Ramos (cell line): ENCODE measurements around the gene ECM1.

Experiments
- in situ Hi-C: fragments of 300-500 bp; cut with MboI; formaldehyde crosslinking; loops from one replicate; pipeline ENCODE4 v1.14.3; 2022; ENCODE audit warnings: low sequenced_read_pairs; ENCODE audit not compliant: unreplicated experiment

Gene ECM1

GRCh38 chr1:150537732-150538684 is 30.1 kb downstream of the ECM1 start:
- in situ Hi-C loops = no loop called here

DNA sequence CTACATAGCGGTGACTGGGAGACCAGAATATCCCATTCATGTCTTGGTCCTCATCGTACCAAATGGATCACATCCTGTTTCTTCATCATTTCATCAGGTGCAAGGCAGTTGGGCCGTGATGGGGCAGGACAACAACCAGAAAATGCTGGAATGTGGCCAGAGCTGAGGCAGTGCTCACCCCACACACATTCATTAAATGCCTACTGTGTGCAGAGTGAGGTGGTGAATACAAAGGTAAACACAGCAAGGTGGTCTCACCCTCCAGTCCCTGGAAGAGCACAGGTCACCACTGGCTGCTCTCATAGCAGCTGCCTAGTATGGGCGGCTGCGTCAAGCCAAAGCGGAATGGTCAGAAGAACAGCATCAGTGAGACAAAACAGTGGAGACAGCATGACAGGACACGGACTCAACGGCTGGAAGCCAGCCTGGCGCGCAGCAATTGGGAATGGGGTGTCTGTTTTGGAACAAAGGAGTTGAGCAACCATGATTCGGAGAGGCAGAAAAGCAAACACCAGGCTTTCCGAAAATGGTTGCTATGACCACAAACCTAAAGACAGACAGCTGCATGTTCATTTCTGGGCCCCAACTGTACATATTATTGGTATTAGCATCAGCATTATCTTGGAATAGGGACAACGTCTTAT is 35.7 kb downstream of the ECM1 start:
- in situ Hi-C loops = no loop called here

DNA sequence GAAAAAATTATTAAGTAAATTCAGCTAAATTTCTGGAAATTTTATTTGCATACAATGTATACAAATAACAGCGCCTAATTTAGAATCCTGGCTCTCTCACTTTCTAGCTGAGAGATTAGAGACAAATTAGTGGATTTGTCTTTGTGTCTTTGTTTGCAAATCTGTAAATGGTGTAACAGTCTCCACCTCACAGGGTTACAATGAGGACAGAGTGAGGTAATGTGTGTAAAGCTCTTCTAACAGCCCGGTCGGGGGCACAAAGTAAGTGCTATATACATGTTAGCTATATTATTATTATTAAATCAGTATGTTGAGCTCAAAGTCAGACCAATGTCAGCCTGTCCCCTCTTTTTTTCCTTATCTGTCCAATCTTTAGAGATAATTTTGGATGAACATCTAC is 36.3 kb downstream of the ECM1 start:
- in situ Hi-C loops = no loop called here

- in situ Hi-C loops = no loop called here
Observed at GRCh38 chr1:150545486-150546032, 37.6 kb downstream of the ECM1 start.

GRCh38 chr1:150546294-150546937 is 38.5 kb downstream of the ECM1 start:
- in situ Hi-C loops = no loop called here

GRCh38 chr1:150548324-150548631 is 40.4 kb downstream of the ECM1 start:
- in situ Hi-C loops = no loop called here

GRCh38 chr1:150548632-150549495 is 41.0 kb downstream of the ECM1 start, which contains the start of gene ADAMTSL4:
Gene ADAMTSL4, plus strand, starts transcription at chr1:150549408. Its CDS starts 2,881 bp downstream, at chr1:150552289.
- in situ Hi-C loops = no loop called here

DNA sequence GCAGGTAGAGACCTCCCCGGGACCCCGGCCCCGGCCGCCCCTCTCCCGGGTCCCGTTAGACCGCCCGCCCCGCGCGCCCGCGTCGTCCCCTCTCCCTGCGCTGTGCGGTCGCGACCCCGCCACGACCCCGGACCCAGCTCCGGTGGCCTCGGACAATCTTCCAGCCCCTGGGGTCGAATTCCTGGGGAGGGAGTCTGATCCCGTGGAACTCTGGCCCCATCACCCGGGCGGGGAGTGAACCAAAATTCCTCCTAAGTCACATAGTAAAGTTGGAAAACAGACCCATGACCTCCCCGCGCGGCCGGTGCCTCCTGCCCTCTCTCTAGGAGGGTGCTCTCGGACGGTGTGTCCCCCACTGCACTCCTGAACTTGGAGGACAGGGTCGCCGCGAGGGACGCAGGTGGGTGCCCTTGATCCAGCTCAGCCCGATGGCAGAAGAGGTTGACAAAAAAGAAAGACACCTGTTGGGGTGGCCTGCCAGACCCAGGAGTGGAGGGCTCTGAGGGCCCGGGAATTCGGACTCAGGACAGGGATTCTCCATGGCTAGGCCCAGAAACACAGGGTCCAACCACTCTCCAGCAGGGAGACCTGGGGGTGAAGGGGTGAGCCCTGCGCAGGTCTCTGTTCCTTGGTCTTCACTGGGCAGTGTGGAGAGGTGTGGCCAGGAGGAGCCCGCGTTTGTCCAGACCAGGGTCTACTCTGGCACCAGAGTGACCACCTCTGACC is 41.8 kb downstream of the ECM1 start:
- in situ Hi-C loops = no loop called here

- in situ Hi-C loops = no loop called here
Observed at GRCh38 chr1:150550222-150551050, 42.5 kb downstream of the ECM1 start.

DNA sequence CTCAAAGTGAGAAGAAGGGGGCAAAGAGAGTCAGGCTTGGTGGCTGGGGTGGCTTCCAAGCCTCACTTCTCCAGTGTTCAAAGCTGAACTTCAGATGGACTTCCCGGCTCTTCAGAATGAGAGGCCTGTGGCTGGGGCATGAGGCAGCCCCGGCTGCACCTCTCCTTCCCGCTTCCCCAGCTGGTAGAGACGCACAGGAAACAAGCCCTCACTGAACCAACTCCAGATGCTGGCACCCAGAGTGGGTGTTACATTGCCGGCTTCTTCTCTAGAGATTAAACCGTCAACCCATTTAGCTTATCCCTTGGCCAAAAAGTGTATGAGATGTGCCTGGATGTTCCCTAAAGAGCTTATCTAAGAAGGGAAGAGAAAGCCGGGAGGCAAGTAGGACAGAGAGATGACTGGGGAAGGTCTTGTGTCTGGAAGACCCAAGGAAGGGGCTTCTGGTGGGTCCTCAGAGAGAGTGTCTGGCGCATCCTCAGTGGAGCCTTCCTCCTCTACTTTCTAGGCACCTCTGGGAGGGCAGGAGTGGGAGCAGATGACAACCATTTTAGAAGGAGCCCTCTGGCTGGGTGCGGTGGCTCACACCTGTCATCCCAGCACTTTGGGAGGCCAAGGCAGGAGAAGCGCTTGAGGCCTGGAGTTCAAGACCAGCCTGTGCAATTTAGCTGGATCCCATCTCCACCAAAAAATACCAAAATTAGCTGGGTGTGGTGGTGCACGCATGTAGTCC is 43.3 kb downstream of the ECM1 start:
- in situ Hi-C loops = no loop called here

DNA sequence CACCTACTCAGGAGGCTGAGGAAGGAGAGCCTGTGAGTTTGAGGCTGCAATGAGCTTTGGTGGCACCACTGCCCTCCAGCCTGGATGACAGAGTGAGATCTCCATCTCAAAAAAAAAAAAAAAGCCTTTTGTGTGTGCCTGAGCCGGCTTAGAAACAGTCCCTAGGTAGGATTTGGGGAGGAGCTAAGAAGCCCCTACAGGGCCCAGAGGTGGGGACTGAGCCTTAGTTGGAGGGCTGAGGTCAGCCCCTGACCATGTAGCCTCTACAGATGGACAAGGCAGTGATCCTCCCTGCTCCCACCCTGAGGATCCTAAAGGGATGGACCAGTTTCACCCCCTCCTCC is 43.8 kb downstream of the ECM1 start:
- in situ Hi-C loops = no loop called here

DNA sequence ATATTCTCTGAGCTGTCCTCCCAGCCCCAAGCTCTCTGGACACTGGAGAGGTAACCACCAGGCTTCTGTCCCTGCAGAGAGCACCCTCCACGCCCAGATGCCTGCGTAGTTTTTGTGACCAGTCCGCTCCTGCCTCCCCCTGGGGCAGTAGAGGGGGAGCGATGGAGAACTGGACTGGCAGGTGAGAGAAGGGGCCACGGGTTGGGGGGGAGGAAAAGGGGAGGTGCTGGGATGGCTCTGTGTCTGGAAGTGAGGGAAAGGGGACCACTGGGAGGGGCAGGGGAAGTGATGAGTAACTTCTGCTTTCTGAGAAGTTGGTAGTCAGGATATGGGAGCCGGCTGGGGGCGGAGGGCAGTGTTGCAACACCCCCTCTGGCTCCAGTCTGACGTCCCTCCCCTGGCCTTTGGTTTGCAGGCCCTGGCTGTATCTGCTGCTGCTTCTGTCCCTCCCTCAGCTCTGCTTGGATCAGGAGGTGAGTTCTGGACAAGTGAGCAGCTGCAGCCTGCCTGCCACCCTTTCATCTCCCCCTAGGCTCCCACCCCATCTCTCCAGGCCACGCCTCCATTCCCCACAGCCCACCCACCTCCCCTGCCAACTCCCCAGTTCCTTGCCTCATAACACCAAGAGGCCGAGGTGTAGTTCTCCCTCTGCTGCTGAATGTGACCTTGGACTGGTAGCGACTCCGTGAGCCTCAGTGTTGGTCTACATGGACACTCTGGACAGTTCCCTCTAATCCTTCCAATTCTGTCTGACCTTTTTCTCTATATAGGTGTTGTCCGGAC is 44.4 kb downstream of the ECM1 start:
- in situ Hi-C loops = no loop called here

GRCh38 chr1:150552911-150553289 is 45.0 kb downstream of the ECM1 start:
- in situ Hi-C loops = no loop called here

GRCh38 chr1:150553392-150554085 is 45.6 kb downstream of the ECM1 start:
- in situ Hi-C loops = no loop called here

DNA sequence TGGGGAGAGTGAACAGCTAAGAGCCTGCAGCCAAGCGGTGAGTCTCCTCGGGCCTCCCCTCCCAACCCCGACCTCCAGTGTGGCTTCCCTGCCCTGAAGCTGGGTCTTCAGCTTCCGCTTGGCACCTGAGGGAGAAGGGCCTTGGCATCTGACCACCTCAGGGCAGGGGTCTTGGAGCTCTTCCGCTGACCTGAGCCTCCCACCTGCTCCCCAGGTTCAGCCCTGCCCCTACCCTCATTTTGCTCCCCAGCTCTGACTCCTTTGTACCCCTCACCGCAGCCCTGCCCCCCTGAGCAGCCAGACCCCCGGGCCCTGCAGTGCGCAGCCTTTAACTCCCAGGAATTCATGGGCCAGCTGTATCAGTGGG is 46.2 kb downstream of the ECM1 start:
- in situ Hi-C loops = no loop called here

DNA sequence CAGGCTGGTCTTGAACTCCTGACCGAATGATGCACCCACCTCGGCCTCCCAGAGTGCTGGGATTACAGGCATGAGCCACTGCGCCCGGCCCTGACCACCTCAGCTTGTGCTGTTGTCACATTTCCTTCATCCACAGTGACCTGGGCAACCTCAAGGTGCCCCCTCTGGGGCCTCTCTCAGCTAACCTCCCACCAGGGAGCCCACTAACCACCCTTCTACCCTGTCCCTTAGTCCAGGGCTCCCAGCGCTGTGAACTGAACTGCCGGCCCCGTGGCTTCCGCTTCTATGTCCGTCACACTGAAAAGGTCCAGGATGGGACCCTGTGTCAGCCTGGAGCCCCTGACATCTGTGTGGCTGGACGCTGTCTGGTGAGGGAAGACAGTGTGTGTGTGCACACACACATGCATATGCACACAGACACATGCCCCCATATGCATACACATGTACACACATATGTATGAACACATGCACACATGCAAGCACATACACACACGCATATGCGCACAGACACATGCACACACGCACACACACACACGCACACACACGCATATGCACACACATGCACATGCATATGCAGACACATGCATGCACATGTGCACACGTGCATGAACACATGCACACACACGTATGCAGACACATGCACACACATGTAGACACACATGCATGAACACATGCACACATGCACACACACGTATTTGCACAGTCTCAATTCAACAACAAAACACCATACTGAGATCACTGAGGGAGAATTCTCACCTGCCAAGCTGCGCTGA is 47.5 kb downstream of the ECM1 start:
- in situ Hi-C loops = no loop called here
